Endothelial cell of umbilical vein (primary cell): ENCODE results near the gene TREM2. TPM values are rescaled to one million over a fixed set of nuclear protein-coding genes. Genes with fewer than 3 reads are reported as not detected.

Experiments used
- BruUV-seq: library from RNA; stranded (reverse); fragments of 400-500 nt; replicated peaks from 2 replicates; lab custom pipeline; 2021; lab: Mats Ljungman, UMichigan
- CTCF ChIA-PET: fragments of 300-600, 350-600 bp; sonication (Branson Sonifier 250); formaldehyde crosslinking; loops from one replicate; lab custom pipeline; 2021; ENCODE audit warnings: antibody characterized with exemption, inconsistent platforms; lab: Charles Lee
- POLR2A ChIA-PET: fragments of 300-600, 350-600 bp; sonication (Branson Sonifier 250); formaldehyde crosslinking; loops from one replicate; lab custom pipeline; 2021; ENCODE audit warnings: antibody characterized with exemption, inconsistent platforms; lab: Charles Lee
- DNase-seq: peaks from one replicate; pipeline ENCODE4 v3.0.0-alpha.2; 2011; ENCODE audit warnings: low read depth, low spot score
- FAIRE-seq: peaks from 2 replicates; lab custom pipeline; 2011; peaks lifted over from hg19 to GRCh38; lab: Jason Lieb, UNC
- H2AFZ ChIP-seq: 2 replicates; pipeline ENCODE4 v1.6.0; 2012; ENCODE audit warnings: low read depth, low read length, control low read depth, inconsistent platforms
- H3K27ac ChIP-seq: 2 replicates; pipeline ENCODE4 v1.5.1; 2011; ENCODE audit warnings: low read depth, mild to moderate bottlenecking, control low read depth, low read length, moderate library complexity; ENCODE audit not compliant: insufficient read depth
- H3K27me3 ChIP-seq, 2 experiments: 2 replicates each; pipeline versions ENCODE4 v1.6.0 to v1.6.1; 2011; ENCODE audit warnings: low read length in 2 of 2, mixed read lengths in 1 of 2; ENCODE audit not compliant: control insufficient read depth in 2 of 2, insufficient read depth in 2 of 2
- H3K36me3 ChIP-seq, 2 experiments: 2 replicates in 1 of 2; 3 replicates in 1 of 2; pipeline ENCODE4 v1.5.1; 2011; ENCODE audit warnings: low read length in 2 of 2, mild to moderate bottlenecking in 1 of 2, moderate library complexity in 1 of 2; ENCODE audit not compliant: control insufficient read depth in 2 of 2, insufficient read depth in 2 of 2; ENCODE audit errors: extremely low read depth in 1 of 2
- H3K4me1 ChIP-seq: 3 replicates; pipeline ENCODE4 v1.5.1; 2011; ENCODE audit warnings: mild to moderate bottlenecking, low read length; ENCODE audit not compliant: control insufficient read depth, insufficient read depth; ENCODE audit errors: extremely low read depth
- H3K4me2 ChIP-seq: 2 replicates; pipeline ENCODE4 v1.6.1; 2011; ENCODE audit warnings: low read length, control low read depth, mixed read lengths; ENCODE audit not compliant: insufficient read depth
- H3K4me3 ChIP-seq, 3 experiments: fragments of 200-600 bp in 1 of 3; sonication (generic), shearing (Covaris generic) in 1 of 3; replicated peaks in 1 of 3; 2 replicates each; pipeline ENCODE4 v1.5.1; 2011 to 2016; ENCODE audit warnings: control low read depth in 3 of 3, low read length in 3 of 3, mild to moderate bottlenecking in 2 of 3, inconsistent platforms in 1 of 3, low read depth in 1 of 3, moderate library complexity in 1 of 3; ENCODE audit not compliant: insufficient read depth in 1 of 3
- H3K79me2 ChIP-seq: 2 replicates; pipeline ENCODE4 v1.6.0; 2012; ENCODE audit warnings: low read length, inconsistent platforms; ENCODE audit not compliant: control insufficient read depth, insufficient read depth
- H3K9ac ChIP-seq: replicated peaks from 2 replicates; pipeline ENCODE3; 2011; ENCODE audit warnings: low read length, control low read depth; ENCODE audit not compliant: insufficient read depth; ENCODE audit errors: extremely low read depth
- H3K9me1 ChIP-seq: replicated peaks from 3 replicates; pipeline ENCODE4 v1.6.0; 2011; ENCODE audit warnings: mild to moderate bottlenecking, low read length; ENCODE audit not compliant: control insufficient read depth, insufficient read depth; ENCODE audit errors: extremely low read depth
- H3K9me3 ChIP-seq: replicated peaks from 2 replicates; pipeline ENCODE4 v1.5.1; 2012; ENCODE audit warnings: low read length, inconsistent platforms; ENCODE audit not compliant: control insufficient read depth, insufficient read depth
- H4K20me1 ChIP-seq: replicated peaks from 2 replicates; pipeline ENCODE3; 2011; ENCODE audit warnings: mild to moderate bottlenecking, low read length; ENCODE audit not compliant: control insufficient read depth, insufficient read depth; ENCODE audit errors: extremely low read depth
- EZH2 ChIP-seq: IDR thresholded peaks from 2 replicates; pipeline ENCODE4 v1.6.1; 2012; ENCODE audit warnings: borderline replicate concordance, low read depth, mild to moderate bottlenecking, moderate library complexity, low read length, inconsistent platforms; ENCODE audit not compliant: severe bottlenecking
- GATA2 ChIP-seq: IDR thresholded peaks from 2 replicates; pipeline ENCODE4 v1.7.0; 2011; ENCODE audit warnings: low read depth, mild to moderate bottlenecking, moderate library complexity, mixed read lengths, low read length; ENCODE audit not compliant: insufficient read length, insufficient read depth
- JUN ChIP-seq: IDR thresholded peaks from 2 replicates; pipeline ENCODE4 v1.6.1; 2011; ENCODE audit warnings: borderline replicate concordance, low read depth; ENCODE audit not compliant: insufficient read length, insufficient read depth
- MYC ChIP-seq: IDR thresholded peaks from one replicate; pipeline ENCODE4 v1.6.1; 2011; ENCODE audit warnings: mild to moderate bottlenecking, low read depth, low read length
- POLR2A ChIP-seq: IDR thresholded peaks from 2 replicates; pipeline ENCODE4 v1.6.1; 2012; ENCODE audit warnings: low read depth, mild to moderate bottlenecking, control low read depth, low read length
- POLR2AphosphoS5 ChIP-seq: IDR thresholded peaks from 2 replicates; pipeline ENCODE4 v1.6.1; 2012; ENCODE audit warnings: low read depth, mild to moderate bottlenecking, control low read depth, low read length, moderate library complexity; ENCODE audit not compliant: insufficient read depth
- dilution Hi-C: fragments of 300-500 bp; cut with MboI; formaldehyde crosslinking; loops from one replicate; pipeline ENCODE4 v1.15.0; 2019; ENCODE audit warnings: low sequenced_read_pairs; ENCODE audit not compliant: extremely low pct_ligation_motif_present
- intact Hi-C: fragments of 100-400 bp; cut with micrococcal nuclease; formaldehyde crosslinking; loops from one replicate; pipeline ENCODE4 v1.10.0; 2022
- polyA plus RNA-seq, 4 experiments: library from polyadenylated mRNA; depleted of rRNA in 3 of 4; stranded (reverse) in 3 of 4; unstranded in 1 of 4; fragments of >200 nt; gene quantifications; 2 replicates each; pipeline versions ENCODE4 v1.2.1 to v1.2.3, GENCODE V29; 2011 to 2012; ENCODE audit warnings: missing spikeins in 1 of 4
- total RNA-seq: library from RNA; stranded (reverse); gene quantifications from 2 replicates; pipeline ENCODE4 v1.2.3, GENCODE V29; 2021
- TF ChIP-seq, protein P1 (sequence below): IDR thresholded peaks from 2 replicates; pipeline ENCODE4 v1.6.1; 2011; ENCODE audit not compliant: insufficient read depth, insufficient read length
- TF ChIP-seq, protein P2 (sequence below), 2 donors: IDR thresholded peaks; 1 replicate in 1 of 2; 2 replicates in 1 of 2; pipeline ENCODE4 v1.5.1; 2011; ENCODE audit warnings: low read length in 2 of 2, mild to moderate bottlenecking in 2 of 2, moderate library complexity in 2 of 2, control low read depth in 1 of 2, inconsistent platforms in 1 of 2, low read depth in 1 of 2; ENCODE audit not compliant: insufficient read depth in 1 of 2; ENCODE audit errors: extremely low read depth in 1 of 2

Gene TREM2
- total and polyA plus RNA-seq, 2 donors (not counting 3 experiments of a cell fraction or from before 2014, with no cell fraction given), result not detected

DNA sequence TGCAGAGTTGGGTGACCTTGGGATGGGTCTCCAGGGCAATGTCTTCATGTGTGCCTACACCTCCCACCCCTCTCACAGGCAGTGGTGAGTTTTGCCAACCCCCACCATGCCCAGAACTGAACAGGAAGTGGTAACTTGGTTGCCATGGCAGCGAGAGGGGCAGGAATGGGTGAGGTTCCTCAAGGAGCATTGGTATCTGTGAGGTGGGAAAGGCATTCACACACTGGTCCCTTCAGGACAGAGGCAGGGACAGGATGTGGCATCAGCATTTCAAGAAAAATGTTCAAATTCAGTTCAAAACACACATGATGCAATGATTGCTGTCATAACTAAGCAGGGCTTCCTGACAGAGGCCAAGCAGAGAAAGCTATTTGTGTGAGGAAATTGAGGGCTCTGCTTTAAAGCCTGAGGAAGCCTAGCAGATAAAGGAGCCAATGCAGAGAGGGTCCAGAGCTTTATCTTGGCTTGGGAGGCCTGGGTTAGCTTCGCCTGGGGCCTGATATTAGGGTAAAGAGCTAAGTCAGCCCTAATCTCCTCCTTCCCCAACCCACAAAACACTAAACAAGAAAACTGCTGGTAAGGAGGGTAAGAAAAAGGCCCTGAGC lies 37.5 kb upstream of the TREM2 start:
- CTCF ChIA-PET, result interaction anchor here (1.1 to 1.2 kb wide), 2 partner anchors 9 to 13 kb away, joined by 4 read pairs; no protein-coding TSS in a partner anchor
- no peak overlapping the region for H2AFZ ChIP-seq

More for the DNA sequence above, 37.5 kb upstream of the TREM2 start:
- Histone ChIP-seq H3K4me2 (no peak overlapping the region), H3K27ac (no peak overlapping the region), H3K9me3 (no peaks in the 10 kb centered on the region), H3K9ac (no peak overlapping the region), H3K36me3 (no peaks in the 10 kb centered on the region), H3K27me3 (peaks cover 3 to 6% of the 10 kb centered on the region in 2 experiments), H3K79me2 (no peaks in the 10 kb centered on the region), H3K9me1 (no peaks in the 10 kb centered on the region), H3K4me1 (no peaks in the 10 kb centered on the region), H4K20me1 (no peaks in the 10 kb centered on the region), H3K4me3 (no peak overlapping the region)
- TF ChIP-seq MYC (no peak), JUN (no peak), POLR2AphosphoS5 (no peak), EZH2 (no peak), GATA2 (no peak), POLR2A (no peak)
- TF ChIP-seq, protein P1, sequence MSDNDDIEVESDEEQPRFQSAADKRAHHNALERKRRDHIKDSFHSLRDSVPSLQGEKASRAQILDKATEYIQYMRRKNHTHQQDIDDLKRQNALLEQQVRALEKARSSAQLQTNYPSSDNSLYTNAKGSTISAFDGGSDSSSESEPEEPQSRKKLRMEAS, result no peak
- TF ChIP-seq, protein P2, sequence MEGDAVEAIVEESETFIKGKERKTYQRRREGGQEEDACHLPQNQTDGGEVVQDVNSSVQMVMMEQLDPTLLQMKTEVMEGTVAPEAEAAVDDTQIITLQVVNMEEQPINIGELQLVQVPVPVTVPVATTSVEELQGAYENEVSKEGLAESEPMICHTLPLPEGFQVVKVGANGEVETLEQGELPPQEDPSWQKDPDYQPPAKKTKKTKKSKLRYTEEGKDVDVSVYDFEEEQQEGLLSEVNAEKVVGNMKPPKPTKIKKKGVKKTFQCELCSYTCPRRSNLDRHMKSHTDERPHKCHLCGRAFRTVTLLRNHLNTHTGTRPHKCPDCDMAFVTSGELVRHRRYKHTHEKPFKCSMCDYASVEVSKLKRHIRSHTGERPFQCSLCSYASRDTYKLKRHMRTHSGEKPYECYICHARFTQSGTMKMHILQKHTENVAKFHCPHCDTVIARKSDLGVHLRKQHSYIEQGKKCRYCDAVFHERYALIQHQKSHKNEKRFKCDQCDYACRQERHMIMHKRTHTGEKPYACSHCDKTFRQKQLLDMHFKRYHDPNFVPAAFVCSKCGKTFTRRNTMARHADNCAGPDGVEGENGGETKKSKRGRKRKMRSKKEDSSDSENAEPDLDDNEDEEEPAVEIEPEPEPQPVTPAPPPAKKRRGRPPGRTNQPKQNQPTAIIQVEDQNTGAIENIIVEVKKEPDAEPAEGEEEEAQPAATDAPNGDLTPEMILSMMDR (IDR thresholded peaks at IDR 0.05; ENCODE audit: extremely low read depth in 1 of 2, insufficient read depth in 1 of 2, low read depth in 1 of 2, low read length in 2 of 2), result no peak
- intact Hi-C loops, result no loop called here
- POLR2A ChIA-PET, result no interaction called here
- no peak for DNase-seq
- FAIRE-seq, result no peak
- BruUV-seq, result no TSS peak
- dilution Hi-C loops, result no loop called here
